ENCODE results near the gene C11orf65. TPM values are rescaled to one million over a fixed set of nuclear protein-coding genes. Genes with fewer than 3 reads are reported as not detected.

C11orf65 gene, protein sequence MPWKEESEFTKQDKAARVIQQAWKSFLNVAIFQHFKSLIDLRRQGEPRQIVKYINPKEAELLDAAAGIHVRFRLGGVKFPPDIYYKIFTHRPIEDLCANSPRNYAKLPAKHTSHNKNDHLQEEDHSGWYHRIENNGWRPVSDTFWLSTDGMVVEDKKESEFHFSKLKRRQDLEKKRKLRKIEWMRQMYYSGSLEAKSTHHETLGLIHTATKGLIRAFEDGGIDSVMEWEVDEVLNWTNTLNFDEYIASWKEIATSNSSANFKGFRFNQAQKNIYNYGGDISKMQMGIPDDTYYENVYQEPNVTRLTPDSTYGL
- 0.15 to 0.93 TPM (median 0.36 TPM) in 3 of 5 replicates, not detected in the others for total RNA-seq (2022; extraction: Qiagen RNA extraction; ENCODE audit: low read depth)

DNA sequence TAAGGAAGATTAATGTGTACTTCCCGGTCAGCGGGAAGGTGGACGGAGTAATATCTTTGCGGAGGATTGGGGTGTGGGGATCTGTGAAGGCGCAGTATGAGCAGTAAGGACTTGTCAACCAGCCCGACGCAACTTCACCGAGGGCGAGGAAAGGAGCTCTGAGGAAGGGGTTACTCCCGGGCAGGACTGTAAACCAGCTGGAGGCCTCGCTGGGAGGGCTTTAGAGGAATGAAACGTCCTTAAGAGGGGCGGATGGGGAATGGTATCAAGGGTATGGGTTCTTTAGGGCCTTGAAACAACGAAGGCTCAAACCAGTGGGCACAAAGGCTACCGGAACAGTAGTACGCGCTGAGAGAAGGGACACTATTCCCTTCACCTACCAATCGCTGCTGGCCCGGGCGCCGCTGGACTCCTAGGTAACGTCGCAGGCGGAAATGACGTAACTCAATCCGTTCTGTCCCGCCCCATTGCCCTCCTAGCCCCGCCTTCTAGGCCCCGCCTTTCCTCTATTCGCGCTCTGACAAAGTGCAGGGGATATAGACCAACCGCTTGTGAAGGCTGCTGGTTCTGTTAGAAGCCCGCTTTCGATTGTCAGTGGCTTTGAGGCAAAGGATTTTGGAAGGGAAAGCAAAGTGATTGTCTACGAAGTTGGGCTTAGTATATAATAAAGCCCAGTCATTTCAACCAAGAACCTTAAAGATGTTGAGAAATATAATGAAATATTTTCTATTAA, at the start of gene C11orf65:
Gene C11orf65, minus strand, starts transcription at position 439 of the 733 bp plus-strand sequence. CDS start 5,970 bp downstream, outside the sequence.

DNA sequence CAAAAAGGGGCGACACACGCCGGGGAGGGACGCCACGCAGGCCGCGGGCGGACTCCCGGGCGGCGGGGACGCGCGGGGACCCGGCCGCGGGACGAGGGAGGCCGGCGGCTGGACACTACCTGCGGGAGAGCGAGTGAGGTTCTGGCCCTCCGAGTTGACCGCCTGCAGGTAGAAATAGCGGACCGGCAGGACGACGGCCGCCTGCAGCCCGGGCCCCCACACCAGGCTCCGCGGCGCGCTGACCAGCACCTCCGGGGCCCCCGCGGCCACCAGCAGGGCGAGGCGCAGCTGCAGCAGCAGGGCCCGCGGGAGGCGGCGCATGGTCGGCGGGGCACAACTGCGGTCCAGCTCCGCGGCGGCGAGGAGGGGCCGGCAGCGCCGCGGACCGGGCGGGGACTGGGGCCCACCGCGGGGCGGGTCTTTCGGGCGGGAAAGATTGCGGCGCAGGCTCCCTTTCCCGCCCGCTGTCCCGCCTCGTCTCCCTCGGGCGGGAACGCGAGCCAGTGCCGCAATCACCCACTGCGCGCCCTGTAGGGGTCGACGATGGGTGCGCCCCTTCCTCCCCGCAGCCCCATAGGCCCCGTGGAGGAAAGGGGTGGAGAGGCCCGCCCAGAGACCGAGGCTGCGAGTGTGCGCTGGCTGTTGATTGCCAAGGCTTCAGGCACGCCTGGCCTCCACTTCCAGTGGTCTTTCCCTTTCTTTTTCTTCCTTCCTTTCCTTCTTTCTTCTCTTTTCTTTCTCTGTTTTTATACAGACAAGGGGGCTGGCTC, 30.9 kb upstream of the C11orf65 start, which contains the start of gene POGLUT3:
Gene POGLUT3, minus strand, starts transcription at position 339 of the 770 bp plus-strand sequence. Its CDS starts 18 bp downstream, at position 321.

Other genes with a start within 250 kb of the C11orf65 start
- gene NPAT, start 244.9 kb downstream of the C11orf65 start, total RNA-seq (2022; extraction: Qiagen RNA extraction; ENCODE audit: low read depth) = 3.6 to 6.2 TPM (median 4.6 TPM) in 5 replicates
- 7.2 to 14.6 TPM (median 8.4 TPM) in 5 replicates for gene ATM, start 244.5 kb downstream of the C11orf65 start, total RNA-seq (2022; extraction: Qiagen RNA extraction; ENCODE audit: low read depth)
- 6.3 to 13.9 TPM (median 10.9 TPM) in 5 replicates for gene POGLUT3, start 30.9 kb upstream of the C11orf65 start, total RNA-seq (2022; extraction: Qiagen RNA extraction; ENCODE audit: low read depth)
- 0.03 to 0.06 TPM (median 0.04 TPM) in 4 of 5 replicates, not detected in the other for gene EXPH5, start 126.2 kb upstream of the C11orf65 start, total RNA-seq (2022; extraction: Qiagen RNA extraction; ENCODE audit: low read depth)
- gene DDX10, start 197.5 kb upstream of the C11orf65 start, total RNA-seq (2022; extraction: Qiagen RNA extraction; ENCODE audit: low read depth) = 42.6 to 60.3 TPM (median 54.5 TPM) in 5 replicates